GM19099 (cell line): ENCODE data around the gene RPN1.
A peak's percentile ranks its signal among the peaks of the same experiment; 100 is the strongest.

ENCODE experiments used
- POLR2A ChIP-seq: IDR thresholded peaks from 3 replicates; pipeline ENCODE4 v1.6.1; 2011; ENCODE audit warnings: low read depth; ENCODE audit not compliant: insufficient read length; ENCODE audit errors: extremely low read depth

RPN1 gene

GRCh38 chr3:128617557-128618397 is 32.8 kb downstream of the RPN1 start:
- TF ChIP-seq POLR2A: peak; percentile 40

- no peak for TF ChIP-seq POLR2A
These were observed 33.4 kb downstream of the RPN1 start for GRCh38 chr3:128617270-128617556.

- no peak for TF ChIP-seq POLR2A
These were observed 33.9 kb downstream of the RPN1 start for GRCh38 chr3:128616516-128617269.

- TF ChIP-seq POLR2A: no peak
These were observed 36.5 kb downstream of the RPN1 start for GRCh38 chr3:128614076-128614475.

- TF ChIP-seq POLR2A: no peak
These were observed 37.4 kb downstream of the RPN1 start for GRCh38 chr3:128613083-128613829.

GRCh38 chr3:128610451-128611070 is 40.1 kb downstream of the RPN1 start:
- no peak for TF ChIP-seq POLR2A

GRCh38 chr3:128609294-128609693 is 41.3 kb downstream of the RPN1 start:
- TF ChIP-seq POLR2A: no peak

- no peak for TF ChIP-seq POLR2A
These were observed 42.9 kb downstream of the RPN1 start for GRCh38 chr3:128607710-128608048.

- no peak for TF ChIP-seq POLR2A
These were observed 44.5 kb downstream of the RPN1 start for GRCh38 chr3:128606094-128606493.

GRCh38 chr3:128605091-128606046 is 45.2 kb downstream of the RPN1 start:
- no peak for TF ChIP-seq POLR2A

GRCh38 chr3:128603811-128604775 is 46.5 kb downstream of the RPN1 start:
- no peak for TF ChIP-seq POLR2A

GRCh38 chr3:128603313-128603712 is 47.3 kb downstream of the RPN1 start:
- TF ChIP-seq POLR2A: no peak
